ENCODE measurements around the gene ARMH4.
A peak's percentile ranks its signal among the peaks of the same experiment; 100 is the strongest.

ARMH4 gene

DNA sequence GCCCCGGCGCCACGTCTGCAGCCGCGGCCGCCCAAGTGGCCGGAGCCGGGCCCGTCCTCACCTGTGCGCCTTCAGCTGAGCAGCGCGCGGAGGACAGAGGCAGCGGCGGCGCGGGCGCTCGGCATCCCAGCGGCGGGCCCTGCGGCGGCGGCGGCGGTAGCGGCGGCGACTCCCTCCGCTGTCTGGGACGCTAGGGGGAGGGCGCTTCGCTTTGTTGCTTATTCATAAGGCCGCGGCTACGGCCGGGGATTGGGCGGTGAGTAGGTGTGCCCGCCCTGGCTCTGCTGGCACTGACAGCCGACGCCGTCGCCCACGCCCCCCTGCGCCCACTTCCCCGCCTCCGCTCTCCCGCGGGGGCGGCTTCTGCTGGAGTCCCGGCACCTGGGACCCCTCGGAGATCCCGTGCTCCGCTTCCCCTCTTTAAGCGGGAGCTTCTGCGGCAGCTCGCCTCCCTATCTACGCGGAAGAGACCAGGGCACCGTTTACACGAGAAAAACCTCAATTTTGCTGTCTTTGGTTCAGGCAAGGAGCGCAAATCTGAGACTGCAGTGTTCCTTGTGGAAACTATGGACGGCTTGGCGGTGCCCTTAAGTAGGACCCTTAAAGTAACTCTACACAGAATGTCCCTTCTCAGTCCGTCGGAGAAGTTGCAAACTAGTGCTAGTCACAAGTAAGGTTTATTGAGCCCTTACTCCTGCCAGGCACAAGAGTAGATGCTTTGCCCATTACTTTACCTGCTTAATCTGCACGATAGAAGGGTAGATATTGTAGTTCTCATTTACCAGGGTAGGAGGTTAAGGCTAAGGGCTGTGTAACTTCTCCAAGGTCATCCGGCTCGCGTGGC, at the start of gene ARMH4:
ARMH4 (minus strand) TSS at position 200 of the 844 bp plus-strand sequence. CDS start 12,855 bp downstream, outside the sequence.
- DNase-seq (ENCODE audit: low read depth in 2 of 3, low spot score in 2 of 3): peak in 2 of 3 experiments; percentile 7 to 39

DNA sequence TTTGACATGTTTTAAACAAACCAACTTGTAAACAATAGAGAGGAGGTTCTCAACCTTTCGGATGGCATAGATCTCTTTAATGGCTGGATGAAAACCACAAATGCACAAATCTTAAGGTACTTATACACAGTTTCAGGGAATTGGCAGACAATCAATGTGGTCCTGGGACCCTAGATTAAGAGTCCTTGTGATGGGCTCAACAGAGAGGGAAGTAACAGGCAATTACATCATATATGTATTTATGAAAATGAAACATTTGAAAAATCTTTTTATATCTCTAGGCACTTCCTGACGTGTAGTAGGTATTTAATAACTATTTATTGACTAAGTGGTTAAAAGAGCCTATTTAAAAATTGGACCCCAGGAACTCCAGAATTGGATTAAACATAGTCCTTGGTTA, 48.8 kb upstream of the ARMH4 start:
- no peak for DNase-seq (ENCODE audit: low read depth in 2 of 3, low spot score in 2 of 3)

- no peak for DNase-seq (ENCODE audit: low read depth in 2 of 3, low spot score in 2 of 3)
These were observed 48.4 kb upstream of the ARMH4 start for GRCh38 chr14:58200480-58200841.

GRCh38 chr14:58199726-58200479, 47.9 kb upstream of the ARMH4 start, which contains the start of gene ACTR10:
Gene ACTR10 (plus strand): TSS chr14:58200149. CDS start chr14:58200218, 69 bp downstream.
- DNase-seq (ENCODE audit: low read depth in 2 of 3, low spot score in 2 of 3): peak; percentile 70 to 86 (median 76)

GRCh38 chr14:58198086-58198485, 46.1 kb upstream of the ARMH4 start:
- DNase-seq (ENCODE audit: low read depth in 2 of 3, low spot score in 2 of 3): no peak

- DNase-seq (ENCODE audit: low read depth in 2 of 3, low spot score in 2 of 3): no peak
These were observed 44.2 kb upstream of the ARMH4 start for GRCh38 chr14:58196198-58196597.

GRCh38 chr14:58193542-58193941, 41.5 kb upstream of the ARMH4 start:
- no peak for DNase-seq (ENCODE audit: low read depth in 2 of 3, low spot score in 2 of 3)

GRCh38 chr14:58191763-58192601, 40.0 kb upstream of the ARMH4 start:
- no peak for DNase-seq (ENCODE audit: low read depth in 2 of 3, low spot score in 2 of 3)

DNA sequence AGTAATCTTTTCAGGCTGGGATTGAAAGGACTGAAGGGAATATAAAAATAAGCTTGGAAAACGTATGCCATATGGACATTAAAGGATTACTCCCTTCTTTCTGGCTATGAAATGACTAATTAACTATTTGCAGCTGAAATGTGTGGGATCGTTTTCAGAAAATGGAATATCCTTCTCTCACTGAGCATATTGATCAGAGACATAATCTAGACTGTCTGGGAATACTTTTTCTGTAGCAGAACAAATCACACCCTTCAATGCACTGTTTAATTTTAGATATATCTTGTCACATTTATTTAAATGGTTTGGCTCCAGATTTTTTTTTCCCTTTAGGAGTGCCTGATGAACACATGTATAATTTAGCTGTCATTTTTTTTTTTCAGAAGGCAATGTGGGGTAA, 37.2 kb upstream of the ARMH4 start:
- no peak for DNase-seq (ENCODE audit: low read depth in 2 of 3, low spot score in 2 of 3)

DNA sequence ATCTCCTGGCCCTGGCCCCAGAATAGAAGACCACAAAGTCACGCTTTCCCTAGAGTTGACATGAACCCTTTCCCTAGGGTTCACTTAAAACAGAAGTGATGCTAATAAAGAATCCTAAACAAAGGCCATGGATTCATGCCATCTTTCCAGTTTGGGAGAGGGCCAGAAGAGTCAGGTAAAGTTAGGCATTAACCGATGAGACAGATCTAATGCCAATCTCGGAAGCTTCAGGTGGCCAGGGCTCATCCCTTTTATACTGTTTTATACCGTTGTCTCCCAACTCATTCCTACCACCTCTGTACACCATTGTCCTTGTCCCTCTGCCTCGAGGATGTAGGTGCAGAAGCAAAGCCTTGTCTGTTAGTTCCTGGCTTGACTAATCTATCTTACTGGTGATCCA, 25.1 kb upstream of the ARMH4 start:
- no peak for DNase-seq (ENCODE audit: low read depth in 2 of 3, low spot score in 2 of 3)

DNA sequence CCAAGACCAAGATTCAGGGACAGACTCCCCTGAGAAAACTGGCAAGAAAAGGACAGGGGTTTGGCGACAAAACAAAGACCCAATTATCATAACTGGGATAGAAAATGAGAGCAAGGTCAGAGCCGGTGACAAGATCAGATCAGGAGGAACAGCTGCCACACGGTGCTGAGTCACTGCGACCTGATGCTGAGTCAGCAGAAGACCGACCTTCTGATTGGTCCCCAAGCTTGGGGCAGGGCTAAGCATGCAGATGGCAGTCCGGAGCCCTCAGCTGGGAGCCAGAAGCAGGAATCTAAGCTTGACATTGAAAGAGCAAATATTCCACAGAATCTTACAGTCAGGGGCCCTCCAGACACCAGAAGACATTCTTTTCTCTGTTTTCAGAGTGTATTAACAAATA, 19.1 kb upstream of the ARMH4 start:
- DNase-seq (ENCODE audit: low read depth in 2 of 3, low spot score in 2 of 3): peak in 1 of 3 experiments; percentile 2

DNA sequence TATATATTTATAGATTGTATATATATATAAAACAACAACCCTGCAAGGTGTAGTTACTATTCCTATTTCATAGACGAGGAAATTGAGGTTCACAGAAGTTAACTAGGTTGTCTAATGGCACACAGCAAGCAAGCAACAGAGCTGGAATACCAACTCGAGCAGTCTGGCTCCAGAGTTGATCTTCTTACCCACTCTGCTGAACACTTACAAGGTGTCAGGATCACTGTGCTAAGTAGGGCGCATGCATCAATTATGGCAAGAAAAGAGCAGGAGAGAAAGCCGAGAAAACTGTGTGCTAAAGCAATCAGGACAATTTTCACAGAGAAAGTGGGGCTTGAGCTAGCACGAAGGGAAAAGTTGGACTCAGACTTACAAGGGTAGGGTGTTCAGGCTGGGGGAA, 15.9 kb upstream of the ARMH4 start:
- DNase-seq (ENCODE audit: low read depth in 2 of 3, low spot score in 2 of 3): no peak

- DNase-seq (ENCODE audit: low read depth in 2 of 3, low spot score in 2 of 3): no peak
These were observed 15.0 kb upstream of the ARMH4 start for GRCh38 chr14:58167057-58167456.

DNA sequence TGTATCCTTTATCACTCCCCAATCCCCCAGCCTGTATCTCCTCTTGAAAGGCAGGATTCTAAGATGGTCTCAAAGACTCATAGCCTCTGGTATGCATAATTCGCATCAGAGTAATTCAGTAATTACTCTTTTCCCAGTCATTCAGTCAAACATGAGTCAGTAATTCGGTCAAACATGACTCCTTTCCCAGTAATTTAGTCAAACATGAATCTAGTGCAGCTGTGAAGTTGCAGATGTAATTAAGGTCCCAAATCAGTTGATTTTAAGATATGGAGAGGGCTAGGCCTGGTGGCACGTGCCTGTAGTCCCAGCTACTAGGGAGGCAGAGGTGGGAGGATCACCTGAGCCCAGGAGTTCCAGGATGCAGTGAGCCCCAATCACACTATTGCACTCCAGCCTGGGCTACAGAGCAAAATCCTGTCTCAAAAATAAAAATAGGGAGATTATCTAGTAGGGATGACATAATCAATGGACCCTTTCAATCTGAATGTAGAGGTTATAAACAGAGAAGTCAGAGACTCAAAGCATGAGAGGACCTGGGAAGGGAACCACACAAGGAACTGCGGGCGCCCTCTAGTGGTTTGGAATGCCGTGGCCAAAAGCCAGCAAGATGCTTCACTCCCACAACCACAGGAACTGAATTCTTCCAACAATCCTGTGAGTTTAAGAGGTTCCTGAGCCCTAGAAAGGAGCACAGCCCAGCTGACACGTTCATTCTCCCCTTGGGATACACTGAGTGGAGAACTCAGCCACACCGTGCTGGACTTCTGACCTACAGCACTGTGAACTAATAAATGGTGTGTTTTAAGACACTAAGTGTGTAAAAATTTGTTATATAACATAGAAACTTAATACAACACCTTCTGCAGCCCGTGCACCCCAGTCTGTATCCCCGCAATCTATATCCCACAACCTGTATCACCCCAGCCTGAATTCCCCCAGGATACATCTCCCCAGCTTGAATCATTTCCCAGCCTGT, 14.3 kb upstream of the ARMH4 start:
- peak; percentile 23 to 68 (median 66) for DNase-seq (ENCODE audit: low read depth in 2 of 3, low spot score in 2 of 3)

- no peak for DNase-seq (ENCODE audit: low read depth in 2 of 3, low spot score in 2 of 3)
These were observed 8.5 kb upstream of the ARMH4 start for GRCh38 chr14:58160561-58160960.

- no peak for DNase-seq (ENCODE audit: low read depth in 2 of 3, low spot score in 2 of 3)
These were observed 640 bp downstream of the ARMH4 start for GRCh38 chr14:58151133-58152013.

GRCh38 chr14:58150243-58150805, 1.7 kb downstream of the ARMH4 start:
- no peak for DNase-seq (ENCODE audit: low read depth in 2 of 3, low spot score in 2 of 3)

GRCh38 chr14:58149196-58149595, 2.8 kb downstream of the ARMH4 start:
- no peak for DNase-seq (ENCODE audit: low read depth in 2 of 3, low spot score in 2 of 3)

DNA sequence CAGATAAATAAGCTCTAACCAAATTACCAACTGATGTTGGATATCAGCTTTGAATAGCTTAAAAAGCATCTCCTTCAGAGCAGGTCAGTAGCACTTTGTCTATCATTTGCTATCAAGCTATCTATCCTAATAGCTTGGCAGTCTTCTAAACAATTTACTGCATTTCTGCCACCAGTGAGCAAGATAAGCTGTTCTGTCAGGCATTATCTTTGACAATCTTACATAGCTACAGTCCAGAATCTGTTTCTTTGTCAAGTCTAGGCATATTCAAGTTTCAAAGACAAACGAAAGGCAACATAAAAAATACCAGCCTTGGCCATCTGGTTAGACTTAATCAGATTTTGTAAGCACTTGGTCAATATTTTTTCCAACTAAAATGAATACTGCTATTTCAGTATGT, 5.6 kb downstream of the ARMH4 start:
- DNase-seq (ENCODE audit: low read depth in 2 of 3, low spot score in 2 of 3): no peak

All from activated CD8-positive, alpha-beta memory T cell treated with anti-CD3 and anti-CD28 coated beads for 48 hours (primary cell).